Stimulated activated CD8-positive, alpha-beta memory T cell treated with anti-CD3 and anti-CD28 coated beads, Interleukin-4, amount 100 ng/mL, for 4 hours (primary cell): ENCODE data around the gene MCRIP1.

Experiments
- DNase-seq, 2 donors: peaks; one replicate each; pipeline ENCODE4 v3.0.0-alpha.2; 2020; ENCODE audit warnings: low read depth in 2 of 2, low spot score in 1 of 2

MCRIP1 gene

GRCh38 chr17:81860756-81861568 lies 27.9 kb upstream of the MCRIP1 start:
- peak; percentile 97 to 99 for DNase-seq

DNA sequence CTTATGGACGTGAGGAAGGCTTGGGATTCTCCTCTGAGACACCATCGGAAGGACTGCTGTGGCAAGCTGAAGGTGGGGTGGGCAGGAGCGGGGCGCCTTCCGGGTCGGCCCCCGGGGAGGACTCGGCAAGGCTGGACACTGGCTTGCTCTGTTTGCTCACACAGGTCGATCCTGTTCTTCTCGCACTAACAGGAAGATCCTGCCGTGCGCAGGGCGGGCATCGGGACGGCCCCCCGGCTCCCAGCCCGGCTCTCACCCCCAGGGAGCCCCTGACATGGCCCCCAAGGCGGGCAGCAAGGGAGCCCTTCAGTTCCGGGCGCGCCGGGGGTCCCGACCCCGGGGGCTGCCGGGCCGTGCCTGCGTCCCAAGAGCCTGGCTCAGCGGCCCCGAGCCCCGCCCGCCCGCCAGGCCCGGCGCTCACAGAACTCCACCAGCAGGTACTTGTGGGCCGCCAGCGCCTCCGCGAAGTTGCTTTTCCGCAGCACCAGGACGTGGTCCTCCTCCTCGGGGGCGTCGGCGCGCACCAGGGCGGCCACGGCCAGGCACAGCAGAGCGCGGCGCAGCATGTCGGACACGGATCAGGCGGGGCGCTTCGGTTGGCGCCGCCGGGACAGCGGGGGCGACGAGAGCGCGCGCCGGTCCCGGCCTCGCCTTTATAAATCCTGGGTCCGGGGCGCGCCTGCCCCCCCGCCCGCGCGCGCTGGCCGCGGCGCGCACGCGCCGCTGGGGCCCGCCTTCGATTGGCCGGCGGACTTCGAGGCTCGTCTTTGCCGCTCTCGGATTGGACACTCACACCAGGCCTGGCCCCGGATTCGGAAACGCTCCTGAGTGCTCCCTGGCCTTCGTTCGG lies 27.0 kb upstream of the MCRIP1 start, which contains the start of gene P4HB:
Gene P4HB (minus strand): TSS at position 630 of the 850 bp plus-strand sequence. CDS start 64 bp downstream, at position 566.
- no peak for DNase-seq

DNA sequence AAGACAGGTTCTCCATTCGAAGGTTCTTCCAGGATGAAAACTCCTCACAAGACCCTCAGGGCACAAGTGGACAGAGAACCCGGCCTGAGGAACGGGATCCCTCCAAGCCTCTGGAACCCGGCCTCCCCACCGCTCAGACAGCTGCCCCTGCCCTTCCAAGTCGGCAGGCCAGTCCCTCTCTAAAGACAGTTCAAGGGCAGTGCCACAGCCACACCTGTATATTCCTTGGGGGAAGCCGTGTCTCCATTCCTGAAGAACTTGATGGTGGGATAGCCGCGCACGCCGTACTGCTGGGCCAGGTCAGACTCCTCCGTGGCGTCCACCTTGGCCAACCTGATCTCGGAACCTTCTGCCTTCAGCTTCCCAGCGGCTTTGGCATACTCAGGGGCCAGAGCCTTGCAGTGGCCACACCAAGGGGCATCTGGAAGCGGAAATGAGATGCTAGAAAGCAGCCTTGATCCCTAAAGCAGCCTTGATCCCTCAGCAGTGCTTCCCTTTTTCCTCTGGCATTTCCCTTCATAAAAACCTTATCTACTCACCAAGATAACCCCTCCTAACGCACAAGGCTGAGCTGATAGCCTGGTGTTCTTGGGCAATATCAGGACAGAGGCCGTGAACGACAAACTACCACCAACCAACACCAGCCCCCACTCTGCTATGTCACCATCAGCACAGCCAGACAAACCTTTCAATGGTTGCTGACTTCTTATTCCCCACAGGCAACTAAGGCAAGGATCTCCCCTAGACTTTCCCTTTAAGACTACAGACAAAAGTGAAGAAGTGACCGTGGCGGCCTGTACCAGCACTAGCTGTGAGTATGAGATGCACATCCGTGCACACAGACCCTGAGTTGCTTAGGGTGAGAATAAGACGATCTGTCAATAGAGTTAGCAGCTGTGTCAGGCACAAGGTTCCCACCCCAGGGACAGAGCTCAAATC lies 26.1 kb upstream of the MCRIP1 start:
- DNase-seq, result no peak

DNA sequence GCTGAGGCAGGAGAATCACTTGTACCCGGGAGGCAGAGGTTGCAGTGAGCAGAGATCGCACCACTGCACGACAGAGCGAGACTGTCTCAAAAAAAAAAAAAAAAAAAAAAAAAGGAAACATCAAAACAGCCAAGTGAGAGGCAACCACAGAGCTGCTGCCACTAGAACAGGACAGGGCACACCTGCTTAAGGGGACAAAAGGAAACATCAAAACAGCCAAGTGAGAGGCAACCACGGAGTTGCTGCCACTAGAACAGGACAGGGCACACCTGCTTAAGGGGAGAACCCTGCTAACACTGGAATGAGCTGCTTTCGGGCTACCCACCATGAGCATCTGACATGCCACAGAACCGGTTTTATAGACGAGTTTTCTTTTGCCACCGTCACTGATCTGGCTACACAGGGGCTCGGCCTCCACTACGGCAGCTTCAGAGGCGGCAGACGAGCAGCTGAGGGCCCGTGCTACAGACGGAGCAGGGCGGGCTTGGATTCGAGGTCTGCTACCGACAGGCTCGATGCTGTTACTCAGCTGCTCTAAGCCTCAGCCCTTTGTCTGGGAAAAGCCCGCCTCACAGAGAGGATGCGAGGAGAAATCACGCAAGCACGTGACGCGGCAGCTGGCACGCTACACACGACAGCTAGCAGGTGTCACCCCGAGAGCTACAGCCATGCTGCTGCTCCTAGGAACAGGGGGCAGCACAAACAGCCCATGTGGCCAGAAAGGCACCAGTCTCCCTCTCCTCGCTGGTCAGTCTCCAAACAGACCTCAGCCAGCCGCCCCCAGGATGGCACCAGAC lies 25.3 kb upstream of the MCRIP1 start:
- no peak for DNase-seq

- DNase-seq, result no peak
These were observed 22.1 kb upstream of the MCRIP1 start for GRCh38 chr17:81854974-81855774.

- no peak for DNase-seq
These were observed 19.1 kb upstream of the MCRIP1 start for GRCh38 chr17:81852237-81852636.

DNA sequence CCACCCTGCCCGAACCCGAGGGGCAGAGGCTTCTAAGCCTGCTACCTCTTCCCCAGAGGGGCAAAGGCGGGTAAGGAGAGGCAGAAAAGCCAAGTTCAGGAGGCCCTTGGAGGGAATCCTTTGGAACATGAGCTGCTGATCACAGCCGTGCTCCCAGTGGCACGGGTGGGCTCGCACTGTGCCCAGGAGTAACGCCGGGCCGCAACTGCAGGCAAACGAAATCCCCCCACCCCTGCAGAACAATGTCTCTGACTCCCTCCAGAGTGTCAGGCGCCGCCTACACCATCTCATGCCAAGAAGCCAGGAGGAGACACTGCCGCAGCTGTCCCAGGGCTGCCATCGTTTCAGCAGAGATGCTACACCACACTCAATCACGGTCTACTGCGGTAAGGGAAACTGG lies 18.3 kb upstream of the MCRIP1 start:
- DNase-seq, result no peak

GRCh38 chr17:81849457-81849856 lies 16.4 kb upstream of the MCRIP1 start:
- DNase-seq, result no peak

- DNase-seq, result no peak
These were observed 13.9 kb upstream of the MCRIP1 start for GRCh38 chr17:81846743-81847689.

GRCh38 chr17:81845881-81846742 lies 13.0 kb upstream of the MCRIP1 start:
- DNase-seq, result no peak

- DNase-seq, result no peak
These were observed 12.3 kb upstream of the MCRIP1 start for GRCh38 chr17:81845361-81845760.

- no peak for DNase-seq
These were observed 11.8 kb upstream of the MCRIP1 start for GRCh38 chr17:81844887-81845286.

DNA sequence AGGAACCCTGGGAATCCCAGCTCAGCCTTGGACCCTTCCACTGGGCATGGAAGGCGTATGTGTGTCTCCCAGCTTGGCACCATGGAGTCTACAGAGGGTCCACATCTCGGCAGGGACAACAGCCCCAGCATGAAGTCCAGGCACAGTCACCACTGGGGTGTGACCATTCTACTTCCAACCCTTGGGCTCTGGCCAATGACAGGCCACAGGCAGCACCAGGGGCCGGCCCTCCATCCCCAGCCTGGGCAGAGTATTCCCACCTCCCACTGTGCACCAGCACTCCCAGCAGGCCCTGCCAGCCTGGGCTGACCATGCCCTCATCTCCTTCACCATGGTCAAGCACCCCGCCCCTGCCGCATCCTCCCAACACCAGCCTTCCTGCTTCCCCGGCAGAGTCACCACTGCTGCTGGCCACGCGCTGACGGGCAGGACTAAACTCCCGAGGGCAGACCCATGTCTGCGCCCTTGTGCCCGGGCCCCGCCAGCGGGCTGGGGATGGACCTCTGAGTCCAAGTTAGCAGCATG lies 11.3 kb upstream of the MCRIP1 start:
- no peak for DNase-seq

DNA sequence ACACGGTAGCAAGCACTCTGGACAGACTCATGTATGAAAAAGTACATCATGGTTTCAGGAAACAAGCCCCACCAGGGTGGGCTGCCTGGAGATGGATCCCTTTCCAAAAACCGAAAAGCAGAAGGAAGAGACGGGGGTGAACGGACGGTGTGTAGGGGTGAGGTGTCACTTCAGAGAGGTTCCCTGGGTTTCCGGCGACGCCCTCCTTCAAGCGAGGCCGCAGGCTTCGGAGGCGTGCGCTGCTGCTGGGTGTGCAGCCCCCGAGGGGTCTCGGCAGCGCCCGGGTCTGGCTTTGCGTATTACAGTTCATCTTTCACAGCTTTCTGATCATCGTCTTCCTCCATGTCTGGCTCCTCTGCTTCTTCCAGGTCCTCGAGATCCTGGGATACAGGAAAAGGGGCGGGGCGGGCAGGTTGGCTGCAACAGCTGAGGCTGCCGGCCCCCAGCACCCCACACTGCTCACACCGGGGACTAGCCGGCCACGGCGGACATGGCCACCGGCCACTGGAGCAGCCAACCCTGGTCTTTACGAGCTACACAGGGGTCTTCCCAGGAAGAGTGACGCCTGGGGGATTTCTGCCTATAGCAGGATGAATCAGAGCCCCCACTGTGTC lies 10.7 kb upstream of the MCRIP1 start:
- DNase-seq, result no peak

GRCh38 chr17:81842725-81843504 lies 9.8 kb upstream of the MCRIP1 start:
- DNase-seq, result no peak

GRCh38 chr17:81842378-81842724 lies 9.3 kb upstream of the MCRIP1 start:
- no peak for DNase-seq
